OCI-LY3 (cell line): ENCODE results near the gene HPCAL1.

Experiments used
- CTCF ChIP-seq: fragments of 200-600, 300-600 bp; sonication (generic); IDR thresholded peaks from 2 replicates; pipeline ENCODE4 v1.5.1; 2014; ENCODE audit warnings: antibody characterized with exemption, low read length, low read depth
- EZH2phosphoT487 ChIP-seq: fragments of 200-600 bp; shearing (Covaris generic); IDR thresholded peaks from 2 replicates; pipeline ENCODE4 v1.6.1; 2018; ENCODE audit warnings: antibody characterized with exemption, mixed run types, low read depth

- TF ChIP-seq CTCF (no peak), EZH2phosphoT487 (no peak)
These were observed 26.0 kb upstream of the HPCAL1 start for GRCh38 chr2:10276481-10277292.
